Endothelial cell of umbilical vein (primary cell): ENCODE data around the gene ZBED5. TPM values are rescaled to one million over a fixed set of nuclear protein-coding genes. Genes with fewer than 3 reads are reported as not detected.
"Not testable (repeated sequence)": the region's sequence is repeated elsewhere in the genome, so short reads cannot be mapped to it uniquely, and the experiment has no call there.

Experiments
- BruUV-seq: library from RNA; stranded (reverse); fragments of 400-500 nt; replicated peaks from 2 replicates; lab custom pipeline; 2021; lab: Mats Ljungman, UMichigan
- CTCF ChIA-PET: fragments of 300-600, 350-600 bp; sonication (Branson Sonifier 250); formaldehyde crosslinking; loops from one replicate; lab custom pipeline; 2021; ENCODE audit warnings: antibody characterized with exemption, inconsistent platforms; lab: Charles Lee
- POLR2A ChIA-PET: fragments of 300-600, 350-600 bp; sonication (Branson Sonifier 250); formaldehyde crosslinking; loops from one replicate; lab custom pipeline; 2021; ENCODE audit warnings: antibody characterized with exemption, inconsistent platforms; lab: Charles Lee
- DNase-seq: peaks from one replicate; pipeline ENCODE4 v3.0.0-alpha.2; 2011; ENCODE audit warnings: low read depth, low spot score
- FAIRE-seq: peaks from 2 replicates; lab custom pipeline; 2011; peaks lifted over from hg19 to GRCh38; lab: Jason Lieb, UNC
- H2AFZ ChIP-seq: 2 replicates; pipeline ENCODE4 v1.6.0; 2012; ENCODE audit warnings: low read depth, low read length, control low read depth, inconsistent platforms
- H3K27ac ChIP-seq: 2 replicates; pipeline ENCODE4 v1.5.1; 2011; ENCODE audit warnings: low read depth, mild to moderate bottlenecking, control low read depth, low read length, moderate library complexity; ENCODE audit not compliant: insufficient read depth
- H3K27me3 ChIP-seq, 2 experiments: 2 replicates each; pipeline versions ENCODE4 v1.6.0 to v1.6.1; 2011; ENCODE audit warnings: low read length in 2 of 2, mixed read lengths in 1 of 2; ENCODE audit not compliant: control insufficient read depth in 2 of 2, insufficient read depth in 2 of 2
- H3K36me3 ChIP-seq, 2 experiments: 2 replicates in 1 of 2; 3 replicates in 1 of 2; pipeline ENCODE4 v1.5.1; 2011; ENCODE audit warnings: low read length in 2 of 2, mild to moderate bottlenecking in 1 of 2, moderate library complexity in 1 of 2; ENCODE audit not compliant: control insufficient read depth in 2 of 2, insufficient read depth in 2 of 2; ENCODE audit errors: extremely low read depth in 1 of 2
- H3K4me1 ChIP-seq: 3 replicates; pipeline ENCODE4 v1.5.1; 2011; ENCODE audit warnings: mild to moderate bottlenecking, low read length; ENCODE audit not compliant: control insufficient read depth, insufficient read depth; ENCODE audit errors: extremely low read depth
- H3K4me2 ChIP-seq: 2 replicates; pipeline ENCODE4 v1.6.1; 2011; ENCODE audit warnings: low read length, control low read depth, mixed read lengths; ENCODE audit not compliant: insufficient read depth
- H3K4me3 ChIP-seq, 3 experiments: fragments of 200-600 bp in 1 of 3; sonication (generic), shearing (Covaris generic) in 1 of 3; replicated peaks in 1 of 3; 2 replicates each; pipeline ENCODE4 v1.5.1; 2011 to 2016; ENCODE audit warnings: control low read depth in 3 of 3, low read length in 3 of 3, mild to moderate bottlenecking in 2 of 3, inconsistent platforms in 1 of 3, low read depth in 1 of 3, moderate library complexity in 1 of 3; ENCODE audit not compliant: insufficient read depth in 1 of 3
- H3K79me2 ChIP-seq: 2 replicates; pipeline ENCODE4 v1.6.0; 2012; ENCODE audit warnings: low read length, inconsistent platforms; ENCODE audit not compliant: control insufficient read depth, insufficient read depth
- H3K9ac ChIP-seq: replicated peaks from 2 replicates; pipeline ENCODE3; 2011; ENCODE audit warnings: low read length, control low read depth; ENCODE audit not compliant: insufficient read depth; ENCODE audit errors: extremely low read depth
- H3K9me1 ChIP-seq: replicated peaks from 3 replicates; pipeline ENCODE4 v1.6.0; 2011; ENCODE audit warnings: mild to moderate bottlenecking, low read length; ENCODE audit not compliant: control insufficient read depth, insufficient read depth; ENCODE audit errors: extremely low read depth
- H3K9me3 ChIP-seq: replicated peaks from 2 replicates; pipeline ENCODE4 v1.5.1; 2012; ENCODE audit warnings: low read length, inconsistent platforms; ENCODE audit not compliant: control insufficient read depth, insufficient read depth
- H4K20me1 ChIP-seq: replicated peaks from 2 replicates; pipeline ENCODE3; 2011; ENCODE audit warnings: mild to moderate bottlenecking, low read length; ENCODE audit not compliant: control insufficient read depth, insufficient read depth; ENCODE audit errors: extremely low read depth
- EZH2 ChIP-seq: IDR thresholded peaks from 2 replicates; pipeline ENCODE4 v1.6.1; 2012; ENCODE audit warnings: borderline replicate concordance, low read depth, mild to moderate bottlenecking, moderate library complexity, low read length, inconsistent platforms; ENCODE audit not compliant: severe bottlenecking
- FOS ChIP-seq: IDR thresholded peaks from 2 replicates; pipeline ENCODE4 v1.6.1; 2011; ENCODE audit warnings: mild to moderate bottlenecking, low read length, moderate library complexity, borderline replicate concordance; ENCODE audit not compliant: insufficient read depth
- GATA2 ChIP-seq: IDR thresholded peaks from 2 replicates; pipeline ENCODE4 v1.7.0; 2011; ENCODE audit warnings: low read depth, mild to moderate bottlenecking, moderate library complexity, mixed read lengths, low read length; ENCODE audit not compliant: insufficient read length, insufficient read depth
- JUN ChIP-seq: IDR thresholded peaks from 2 replicates; pipeline ENCODE4 v1.6.1; 2011; ENCODE audit warnings: borderline replicate concordance, low read depth; ENCODE audit not compliant: insufficient read length, insufficient read depth
- MYC ChIP-seq: IDR thresholded peaks from one replicate; pipeline ENCODE4 v1.6.1; 2011; ENCODE audit warnings: mild to moderate bottlenecking, low read depth, low read length
- POLR2A ChIP-seq: IDR thresholded peaks from 2 replicates; pipeline ENCODE4 v1.6.1; 2012; ENCODE audit warnings: low read depth, mild to moderate bottlenecking, control low read depth, low read length
- POLR2AphosphoS5 ChIP-seq: IDR thresholded peaks from 2 replicates; pipeline ENCODE4 v1.6.1; 2012; ENCODE audit warnings: low read depth, mild to moderate bottlenecking, control low read depth, low read length, moderate library complexity; ENCODE audit not compliant: insufficient read depth
- dilution Hi-C: fragments of 300-500 bp; cut with MboI; formaldehyde crosslinking; loops from one replicate; pipeline ENCODE4 v1.15.0; 2019; ENCODE audit warnings: low sequenced_read_pairs; ENCODE audit not compliant: extremely low pct_ligation_motif_present
- intact Hi-C: fragments of 100-400 bp; cut with micrococcal nuclease; formaldehyde crosslinking; loops from one replicate; pipeline ENCODE4 v1.10.0; 2022
- polyA plus RNA-seq, 4 experiments: library from polyadenylated mRNA; depleted of rRNA in 3 of 4; stranded (reverse) in 3 of 4; unstranded in 1 of 4; fragments of >200 nt; gene quantifications; 2 replicates each; pipeline versions ENCODE4 v1.2.1 to v1.2.3, GENCODE V29; 2011 to 2012; ENCODE audit warnings: missing spikeins in 1 of 4
- total RNA-seq: library from RNA; stranded (reverse); gene quantifications from 2 replicates; pipeline ENCODE4 v1.2.3, GENCODE V29; 2021
- TF ChIP-seq, protein P1 (sequence below): IDR thresholded peaks from 2 replicates; pipeline ENCODE4 v1.6.1; 2011; ENCODE audit not compliant: insufficient read depth, insufficient read length
- TF ChIP-seq, protein P2 (sequence below), 2 donors: IDR thresholded peaks; 1 replicate in 1 of 2; 2 replicates in 1 of 2; pipeline ENCODE4 v1.5.1; 2011; ENCODE audit warnings: low read length in 2 of 2, mild to moderate bottlenecking in 2 of 2, moderate library complexity in 2 of 2, control low read depth in 1 of 2, inconsistent platforms in 1 of 2, low read depth in 1 of 2; ENCODE audit not compliant: insufficient read depth in 1 of 2; ENCODE audit errors: extremely low read depth in 1 of 2

The ZBED5 gene
- total and polyA plus RNA-seq, 2 donors (not counting 3 experiments of a cell fraction or from before 2014, with no cell fraction given) = 41.2 to 59.4 TPM

DNA sequence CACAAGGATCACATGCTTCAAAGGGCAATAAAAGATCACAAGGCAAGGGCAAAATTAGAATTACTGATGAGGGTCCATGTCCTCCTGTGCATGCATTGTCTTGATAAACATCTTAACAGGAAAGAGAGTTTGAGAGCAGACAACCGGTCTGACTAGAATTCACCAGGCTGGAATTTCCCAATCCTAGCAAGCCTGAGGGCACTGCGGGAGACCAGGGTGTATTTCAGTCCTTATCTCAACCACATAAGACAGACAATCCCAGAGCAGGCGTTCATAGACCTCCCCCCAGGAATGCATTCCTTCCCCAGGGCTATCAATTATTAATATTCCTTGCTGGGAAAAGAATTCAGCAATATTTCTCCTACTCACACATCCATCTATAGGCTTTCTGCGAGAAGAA, 26.4 kb upstream of the ZBED5 start:
- H3K9me3 ChIP-seq, H3K27ac ChIP-seq, POLR2A ChIA-PET, H3K4me2 ChIP-seq, H3K9ac ChIP-seq, H3K79me2 ChIP-seq, H4K20me1 ChIP-seq, intact Hi-C loops, dilution Hi-C loops, DNase-seq, H3K9me1 ChIP-seq, BruUV-seq, FAIRE-seq, H3K4me1 ChIP-seq, H3K36me3 ChIP-seq, H2AFZ ChIP-seq, H3K4me3 ChIP-seq, H3K27me3 ChIP-seq: not testable (repeated sequence)
- CTCF ChIA-PET = interaction anchor here (1.8 kb wide), 1 partner anchor 10 kb away, joined by 5 read pairs; no protein-coding TSS in a partner anchor

DNA sequence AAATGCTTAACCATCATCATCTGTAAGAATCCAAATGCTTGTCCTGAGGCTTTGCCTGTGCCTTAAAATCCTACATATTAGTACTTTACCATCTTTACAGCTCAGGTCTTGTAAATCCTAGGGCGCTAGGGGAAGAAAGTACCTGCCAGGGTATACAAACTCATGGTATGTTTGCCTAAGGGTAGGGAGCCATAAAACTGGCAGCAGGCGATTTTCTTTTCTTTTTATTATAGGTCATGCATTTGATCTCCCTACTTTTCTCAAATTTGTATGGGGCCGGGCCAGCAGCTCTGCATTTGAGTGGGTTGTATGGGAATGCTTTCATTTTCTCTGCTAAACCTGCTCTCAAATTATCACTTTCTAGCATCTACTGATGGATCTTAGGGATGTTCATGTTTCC, 24.0 kb upstream of the ZBED5 start:
- H3K4me1 ChIP-seq = peaks cover 5% of the 10 kb centered on the region
- no peaks in the 10 kb centered on the region for H3K79me2 ChIP-seq
- ChIA-PET CTCF (interaction anchor here (2.0 to 2.2 kb wide), 2 partner anchors 17 to 52 kb away, joined by 6 to 8 read pairs; no protein-coding TSS in a partner anchor), POLR2A (no interaction called here)
- H3K36me3 ChIP-seq = no peaks in the 10 kb centered on the region
- no peaks in the 10 kb centered on the region for H3K27me3 ChIP-seq
- no TSS peak for BruUV-seq
- H3K9me3 ChIP-seq = no peaks in the 10 kb centered on the region
- FAIRE-seq (no peak), DNase-seq (no peak)
- H3K9me1 ChIP-seq = no peaks in the 10 kb centered on the region
- H3K4me2 ChIP-seq = no peak overlapping the region
- TF ChIP-seq, protein P1, sequence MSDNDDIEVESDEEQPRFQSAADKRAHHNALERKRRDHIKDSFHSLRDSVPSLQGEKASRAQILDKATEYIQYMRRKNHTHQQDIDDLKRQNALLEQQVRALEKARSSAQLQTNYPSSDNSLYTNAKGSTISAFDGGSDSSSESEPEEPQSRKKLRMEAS = no peak
- TF ChIP-seq, protein P2, sequence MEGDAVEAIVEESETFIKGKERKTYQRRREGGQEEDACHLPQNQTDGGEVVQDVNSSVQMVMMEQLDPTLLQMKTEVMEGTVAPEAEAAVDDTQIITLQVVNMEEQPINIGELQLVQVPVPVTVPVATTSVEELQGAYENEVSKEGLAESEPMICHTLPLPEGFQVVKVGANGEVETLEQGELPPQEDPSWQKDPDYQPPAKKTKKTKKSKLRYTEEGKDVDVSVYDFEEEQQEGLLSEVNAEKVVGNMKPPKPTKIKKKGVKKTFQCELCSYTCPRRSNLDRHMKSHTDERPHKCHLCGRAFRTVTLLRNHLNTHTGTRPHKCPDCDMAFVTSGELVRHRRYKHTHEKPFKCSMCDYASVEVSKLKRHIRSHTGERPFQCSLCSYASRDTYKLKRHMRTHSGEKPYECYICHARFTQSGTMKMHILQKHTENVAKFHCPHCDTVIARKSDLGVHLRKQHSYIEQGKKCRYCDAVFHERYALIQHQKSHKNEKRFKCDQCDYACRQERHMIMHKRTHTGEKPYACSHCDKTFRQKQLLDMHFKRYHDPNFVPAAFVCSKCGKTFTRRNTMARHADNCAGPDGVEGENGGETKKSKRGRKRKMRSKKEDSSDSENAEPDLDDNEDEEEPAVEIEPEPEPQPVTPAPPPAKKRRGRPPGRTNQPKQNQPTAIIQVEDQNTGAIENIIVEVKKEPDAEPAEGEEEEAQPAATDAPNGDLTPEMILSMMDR (IDR thresholded peaks at IDR 0.05; ENCODE audit: extremely low read depth in 1 of 2, insufficient read depth in 1 of 2, low read depth in 1 of 2, low read length in 2 of 2) = no peak
- TF ChIP-seq GATA2 (no peak), JUN (no peak), EZH2 (no peak), FOS (no peak), POLR2A (no peak), MYC (no peak), POLR2AphosphoS5 (no peak)
- intact Hi-C loops (no loop called here), dilution Hi-C loops (no loop called here)
- no peak overlapping the region for H3K4me3 ChIP-seq
- no peaks in the 10 kb centered on the region for H4K20me1 ChIP-seq
- H3K27ac ChIP-seq = no peak overlapping the region
- H2AFZ ChIP-seq = no peak overlapping the region
- H3K9ac ChIP-seq = no peak overlapping the region
